ENCODE measurements around the gene RDM1. TPM values are rescaled to one million over a fixed set of nuclear protein-coding genes. Genes with fewer than 3 reads are reported as not detected.

RDM1 gene
- total RNA-seq, 1 donor from 2014 or later = 0.49 TPM

- no peaks in the 10 kb centered on the region for H3K36me3 ChIP-seq
- no peak overlapping the region for H3K27ac ChIP-seq
- H3K4me3 ChIP-seq = no peak overlapping the region
- TF ChIP-seq, protein P1, sequence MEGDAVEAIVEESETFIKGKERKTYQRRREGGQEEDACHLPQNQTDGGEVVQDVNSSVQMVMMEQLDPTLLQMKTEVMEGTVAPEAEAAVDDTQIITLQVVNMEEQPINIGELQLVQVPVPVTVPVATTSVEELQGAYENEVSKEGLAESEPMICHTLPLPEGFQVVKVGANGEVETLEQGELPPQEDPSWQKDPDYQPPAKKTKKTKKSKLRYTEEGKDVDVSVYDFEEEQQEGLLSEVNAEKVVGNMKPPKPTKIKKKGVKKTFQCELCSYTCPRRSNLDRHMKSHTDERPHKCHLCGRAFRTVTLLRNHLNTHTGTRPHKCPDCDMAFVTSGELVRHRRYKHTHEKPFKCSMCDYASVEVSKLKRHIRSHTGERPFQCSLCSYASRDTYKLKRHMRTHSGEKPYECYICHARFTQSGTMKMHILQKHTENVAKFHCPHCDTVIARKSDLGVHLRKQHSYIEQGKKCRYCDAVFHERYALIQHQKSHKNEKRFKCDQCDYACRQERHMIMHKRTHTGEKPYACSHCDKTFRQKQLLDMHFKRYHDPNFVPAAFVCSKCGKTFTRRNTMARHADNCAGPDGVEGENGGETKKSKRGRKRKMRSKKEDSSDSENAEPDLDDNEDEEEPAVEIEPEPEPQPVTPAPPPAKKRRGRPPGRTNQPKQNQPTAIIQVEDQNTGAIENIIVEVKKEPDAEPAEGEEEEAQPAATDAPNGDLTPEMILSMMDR (IDR thresholded peaks at IDR 0.05) = no peak
- TF ChIP-seq POLR2A (IDR thresholded peaks at IDR 0.05) (no peak), POLR2AphosphoS5 (IDR thresholded peaks at IDR 0.05; ENCODE audit: insufficient read depth in 1 of 2, low read depth in 1 of 2) (no peak)
- intact Hi-C loops (cut with DNase I) = no loop called here
- H3K9me3 ChIP-seq = no peaks in the 10 kb centered on the region
- no peak for DNase-seq (ENCODE audit: extremely low spot score in 2 of 2)
- H3K4me1 ChIP-seq = no peaks in the 10 kb centered on the region
- no peaks in the 10 kb centered on the region for H3K27me3 ChIP-seq
Observed at GRCh38 chr17:35920229-35920628, 10.3 kb downstream of the RDM1 start.

DNA sequence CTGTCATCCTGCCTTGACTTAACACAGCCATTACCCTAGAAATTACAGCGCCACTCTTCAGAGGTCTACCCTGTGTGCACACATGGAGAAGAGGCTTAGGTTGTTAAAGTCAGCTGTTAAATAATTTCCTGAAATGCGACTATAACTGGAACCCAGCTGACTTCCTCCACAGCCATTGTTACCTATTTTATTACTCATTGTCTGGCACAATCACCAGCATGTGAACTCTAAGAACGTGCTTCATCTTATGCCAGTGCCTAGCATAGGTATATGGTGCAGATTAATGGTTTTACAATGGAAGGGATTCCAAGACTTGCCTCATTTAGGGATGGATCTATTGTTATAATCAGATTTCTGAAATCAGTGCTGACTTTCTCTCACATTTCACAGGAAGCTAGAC is 11.9 kb downstream of the RDM1 start:
- DNase-seq (ENCODE audit: extremely low spot score in 2 of 2) = no peak
- H3K4me1 ChIP-seq = no peaks in the 10 kb centered on the region
- no peaks in the 10 kb centered on the region for H3K27me3 ChIP-seq
- no peak for TF ChIP-seq POLR2A (IDR thresholded peaks at IDR 0.05)
- no peak for TF ChIP-seq POLR2AphosphoS5 (IDR thresholded peaks at IDR 0.05; ENCODE audit: insufficient read depth in 1 of 2, low read depth in 1 of 2)
- TF ChIP-seq, protein P1 (IDR thresholded peaks at IDR 0.05) = no peak
- H3K36me3 ChIP-seq = no peaks in the 10 kb centered on the region
- intact Hi-C loops (cut with DNase I) = no loop called here
- no peak overlapping the region for H3K27ac ChIP-seq
- no peak overlapping the region for H3K4me3 ChIP-seq
- H3K9me3 ChIP-seq = no peaks in the 10 kb centered on the region

GRCh38 chr17:35917519-35918213 is 12.9 kb downstream of the RDM1 start:
- Histone ChIP-seq H3K36me3 (no peaks in the 10 kb centered on the region), H3K9me3 (no peaks in the 10 kb centered on the region), H3K4me1 (no peaks in the 10 kb centered on the region), H3K27me3 (no peaks in the 10 kb centered on the region), H3K27ac (no peak overlapping the region), H3K4me3 (no peak overlapping the region)
- no peak for DNase-seq (ENCODE audit: extremely low spot score in 2 of 2)
- TF ChIP-seq POLR2AphosphoS5 (IDR thresholded peaks at IDR 0.05; ENCODE audit: insufficient read depth in 1 of 2, low read depth in 1 of 2) (no peak), POLR2A (IDR thresholded peaks at IDR 0.05) (no peak)
- TF ChIP-seq, protein P1 (IDR thresholded peaks at IDR 0.05) = no peak
- intact Hi-C loops (cut with DNase I) = no loop called here

DNA sequence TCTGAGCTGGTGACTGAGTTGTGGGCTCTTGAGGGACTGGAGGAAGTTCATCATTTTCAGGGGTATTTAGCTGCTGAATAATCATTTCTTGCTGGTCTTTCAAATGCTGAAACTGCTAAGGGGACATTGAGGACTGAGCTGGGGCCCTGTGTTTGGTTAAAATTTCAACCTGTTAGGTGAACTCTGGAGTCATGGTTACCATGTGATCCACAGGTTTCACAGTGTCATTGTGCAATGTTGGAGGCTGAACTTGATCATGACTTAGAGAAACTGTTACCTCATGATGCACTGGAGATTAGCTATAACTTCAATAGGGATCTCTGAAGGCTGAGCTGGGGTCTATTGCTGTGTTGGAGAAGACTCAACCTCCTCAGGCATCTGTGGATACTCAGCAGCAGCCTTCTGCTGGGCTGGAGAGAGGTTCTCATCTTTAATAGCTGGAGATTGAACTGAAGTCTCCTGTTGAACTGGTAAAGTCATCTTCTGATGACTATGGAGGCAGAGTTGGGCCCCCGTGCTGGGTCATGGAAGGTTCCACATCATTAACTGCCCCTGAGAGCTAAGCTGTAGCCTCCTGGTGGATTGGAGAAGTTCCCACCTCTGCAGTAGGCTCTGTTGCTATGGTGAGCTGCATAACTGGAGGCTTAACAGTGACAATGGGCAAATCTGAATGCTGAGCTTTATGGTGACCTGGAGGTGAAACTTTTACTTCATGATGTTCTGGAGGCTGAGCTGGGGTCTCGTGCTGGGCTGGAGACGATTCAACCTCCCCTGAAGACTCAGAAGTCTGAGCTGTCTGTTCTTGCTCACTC is 15.2 kb downstream of the RDM1 start:
- Histone ChIP-seq H3K4me3 (no peak overlapping the region), H3K27me3 (no peaks in the 10 kb centered on the region), H3K9me3 (no peaks in the 10 kb centered on the region), H3K36me3 (no peaks in the 10 kb centered on the region), H3K4me1 (no peaks in the 10 kb centered on the region), H3K27ac (no peak overlapping the region)
- no peak for DNase-seq (ENCODE audit: extremely low spot score in 2 of 2)
- intact Hi-C loops (cut with DNase I) = no loop called here
- TF ChIP-seq, protein P1 (IDR thresholded peaks at IDR 0.05) = no peak
- TF ChIP-seq POLR2AphosphoS5 (IDR thresholded peaks at IDR 0.05; ENCODE audit: insufficient read depth in 1 of 2, low read depth in 1 of 2) (no peak), POLR2A (IDR thresholded peaks at IDR 0.05) (no peak)

GRCh38 chr17:35914354-35914753 is 16.2 kb downstream of the RDM1 start:
- no peaks in the 10 kb centered on the region for H3K36me3 ChIP-seq
- H3K4me3 ChIP-seq = no peak overlapping the region
- no peaks in the 10 kb centered on the region for H3K9me3 ChIP-seq
- intact Hi-C loops (cut with DNase I) = no loop called here
- TF ChIP-seq, protein P1 (IDR thresholded peaks at IDR 0.05) = no peak
- TF ChIP-seq POLR2A (IDR thresholded peaks at IDR 0.05) = no peak
- no peak for TF ChIP-seq POLR2AphosphoS5 (IDR thresholded peaks at IDR 0.05; ENCODE audit: insufficient read depth in 1 of 2, low read depth in 1 of 2)
- no peaks in the 10 kb centered on the region for H3K27me3 ChIP-seq
- H3K4me1 ChIP-seq = no peaks in the 10 kb centered on the region
- DNase-seq (ENCODE audit: extremely low spot score in 2 of 2) = no peak
- H3K27ac ChIP-seq = no peak overlapping the region

All from vagina (tissue), 2 donors.